Occipital lobe (tissue), 3 donors: ENCODE results near the gene DYNC1LI1. TPM values are rescaled to one million over a fixed set of nuclear protein-coding genes. Genes with fewer than 3 reads are reported as not detected.

Experiments
- DNase-seq: peaks from one replicate; lab custom pipeline; 2025; lab: John Stamatoyannopoulos, UW
- small RNA-seq: library from RNA; depleted of rRNA; stranded (forward); fragments of <200 nt; gene quantifications from one replicate; pipeline ENCODE3, GENCODE V24; 2014
- total RNA-seq: library from RNA; depleted of rRNA; stranded (reverse); fragments of >200 nt; gene quantifications from one replicate; pipeline ENCODE4 v1.2.3, GENCODE V29; 2014

DYNC1LI1 gene
- total RNA-seq, 1 donor from 2014 or later = 120 TPM

GRCh38 chr3:32493437-32494414, 76.9 kb downstream of the DYNC1LI1 start:
- no peak for DNase-seq

- no peak for DNase-seq
Measured at GRCh38 chr3:32492684-32493436, 77.8 kb downstream of the DYNC1LI1 start.

GRCh38 chr3:32488474-32489008, 82.1 kb downstream of the DYNC1LI1 start:
- no peak for DNase-seq

GRCh38 chr3:32487781-32488473, 82.7 kb downstream of the DYNC1LI1 start:
- no peak for DNase-seq

GRCh38 chr3:32484436-32484835, 86.2 kb downstream of the DYNC1LI1 start:
- DNase-seq = no peak

GRCh38 chr3:32483772-32484171, 86.9 kb downstream of the DYNC1LI1 start:
- no peak for DNase-seq

- DNase-seq = no peak
Measured at GRCh38 chr3:32482693-32483092, 88.0 kb downstream of the DYNC1LI1 start.

GRCh38 chr3:32481791-32482631, 88.6 kb downstream of the DYNC1LI1 start:
- no peak for DNase-seq

- no peak for DNase-seq
Measured at GRCh38 chr3:32480604-32481003, 90.1 kb downstream of the DYNC1LI1 start.

Small RNA genes within 50 kb of the gene (small RNA-seq; reads per million reads assigned to genes)
- gene MIR548AY = 0.55 reads per million, percentile 54 among the genes with 10 or more reads in this experiment

Other genes starting within 250 kb of the DYNC1LI1 start
- 0.31 TPM for gene CMTM7, start 179.0 kb downstream of the DYNC1LI1 start, total RNA-seq
- gene CMTM6, start 68.0 kb downstream of the DYNC1LI1 start, total RNA-seq = 40.6 TPM
- 53.5 TPM for gene CNOT10, start 114.3 kb upstream of the DYNC1LI1 start, total RNA-seq
- 2.5 TPM for gene TRIM71, start 247.1 kb upstream of the DYNC1LI1 start, total RNA-seq